ENCODE results near the gene ASIC5.

The ASIC5 gene

GRCh38 chr4:155820887-155821518 is 45.1 kb downstream of the ASIC5 start:
- H3K27ac Mint-ChIP-seq, result no peak overlapping the region

DNA sequence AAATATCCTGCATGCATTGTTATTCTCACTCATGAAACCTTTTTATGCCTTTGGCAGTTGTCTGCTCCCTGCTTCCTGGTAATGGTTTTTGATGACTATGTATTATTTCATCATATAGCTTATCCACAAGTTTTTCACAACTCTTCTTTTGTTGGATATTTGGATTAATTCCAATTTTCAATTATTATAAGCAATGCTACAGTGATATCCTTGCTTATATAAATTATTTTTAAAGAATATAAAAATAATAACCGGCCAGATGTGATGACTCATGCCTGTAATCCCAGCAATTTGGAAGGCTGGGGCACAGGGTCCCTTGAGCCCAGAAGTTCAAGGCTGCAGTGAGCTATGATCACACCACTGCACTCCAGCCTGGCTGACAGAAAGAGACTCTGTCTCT is 47.0 kb downstream of the ASIC5 start:
- H3K27me3 Mint-ChIP-seq (ENCODE audit: low read depth, poor library complexity), result no peaks in the 10 kb centered on the region
- H3K27ac Mint-ChIP-seq, result no peak overlapping the region
- TF ChIP-seq CTCF (IDR thresholded peaks at IDR 0.05), result no peak
- DNase-seq, result no peak
- no peaks in the 10 kb centered on the region for H3K36me3 Mint-ChIP-seq (ENCODE audit: low read depth)
- no peaks in the 10 kb centered on the region for H3K9me3 Mint-ChIP-seq
- H3K4me1 Mint-ChIP-seq, result peaks cover 9% of the 10 kb centered on the region
- H3K4me3 Mint-ChIP-seq, result no peak overlapping the region

More at GRCh38 chr4:155820887-155821518, 45.1 kb downstream of the ASIC5 start:
- H3K4me3 Mint-ChIP-seq, result no peak overlapping the region
- peaks cover 3% of the 10 kb centered on the region for H3K4me1 Mint-ChIP-seq
- no peak for TF ChIP-seq CTCF (IDR thresholded peaks at IDR 0.05)
- DNase-seq, result no peak
- H3K27me3 Mint-ChIP-seq (ENCODE audit: low read depth, poor library complexity), result peaks cover 2% of the 10 kb centered on the region
- no peaks in the 10 kb centered on the region for H3K36me3 Mint-ChIP-seq (ENCODE audit: low read depth)
- no peaks in the 10 kb centered on the region for H3K9me3 Mint-ChIP-seq

- Mint-ChIP-seq H3K27ac (no peak overlapping the region), H3K27me3 (ENCODE audit: low read depth, poor library complexity) (no peaks in the 10 kb centered on the region), H3K4me3 (no peak overlapping the region), H3K36me3 (ENCODE audit: low read depth) (no peaks in the 10 kb centered on the region), H3K4me1 (peaks cover 9% of the 10 kb centered on the region), H3K9me3 (no peaks in the 10 kb centered on the region)
- DNase-seq, result no peak
- TF ChIP-seq CTCF (IDR thresholded peaks at IDR 0.05), result no peak
These were observed 47.4 kb downstream of the ASIC5 start for GRCh38 chr4:155818639-155819038.

- H3K27ac Mint-ChIP-seq, result no peak overlapping the region
- H3K36me3 Mint-ChIP-seq (ENCODE audit: low read depth), result no peaks in the 10 kb centered on the region
- H3K4me1 Mint-ChIP-seq, result peaks cover 10% of the 10 kb centered on the region
- no peaks in the 10 kb centered on the region for H3K27me3 Mint-ChIP-seq (ENCODE audit: low read depth, poor library complexity)
- no peaks in the 10 kb centered on the region for H3K9me3 Mint-ChIP-seq
- no peak for TF ChIP-seq CTCF (IDR thresholded peaks at IDR 0.05)
- no peak for DNase-seq
- no peak overlapping the region for H3K4me3 Mint-ChIP-seq
These were observed 55.0 kb downstream of the ASIC5 start for GRCh38 chr4:155811083-155811482.

- no peak overlapping the region for H3K27ac Mint-ChIP-seq
- no peaks in the 10 kb centered on the region for H3K9me3 Mint-ChIP-seq
- peak; percentile 77 for TF ChIP-seq CTCF (IDR thresholded peaks at IDR 0.05)
- no peaks in the 10 kb centered on the region for H3K36me3 Mint-ChIP-seq (ENCODE audit: low read depth)
- no peak for DNase-seq
- peaks cover 5% of the 10 kb centered on the region for H3K4me1 Mint-ChIP-seq
- H3K4me3 Mint-ChIP-seq, result no peak overlapping the region
- peaks cover 2% of the 10 kb centered on the region for H3K27me3 Mint-ChIP-seq (ENCODE audit: low read depth, poor library complexity)
These were observed 56.2 kb downstream of the ASIC5 start for GRCh38 chr4:155809835-155810234.

DNA sequence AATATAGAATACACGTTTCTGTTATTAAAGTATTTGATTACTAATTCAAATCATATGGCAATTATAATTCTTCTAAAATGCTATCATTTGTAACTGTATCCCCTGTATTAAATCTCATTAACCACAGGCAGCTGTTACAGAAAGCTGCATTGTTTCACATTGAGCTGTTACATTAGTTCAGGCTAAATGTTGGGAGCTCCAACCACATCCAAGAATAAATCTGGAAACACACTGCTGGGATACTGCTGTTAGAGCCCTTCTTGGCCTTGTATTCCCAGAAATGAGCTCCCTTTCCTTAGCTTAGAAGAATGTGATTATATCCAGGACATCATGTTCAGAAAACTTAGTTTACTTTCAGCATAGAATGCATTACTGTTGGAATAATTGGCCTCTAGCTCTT is 59.1 kb downstream of the ASIC5 start:
- no peaks in the 10 kb centered on the region for H3K4me1 Mint-ChIP-seq
- no peak for DNase-seq
- no peak overlapping the region for H3K27ac Mint-ChIP-seq
- no peaks in the 10 kb centered on the region for H3K36me3 Mint-ChIP-seq (ENCODE audit: low read depth)
- peaks cover 5% of the 10 kb centered on the region for H3K27me3 Mint-ChIP-seq (ENCODE audit: low read depth, poor library complexity)
- no peak for TF ChIP-seq CTCF (IDR thresholded peaks at IDR 0.05)
- H3K9me3 Mint-ChIP-seq, result no peaks in the 10 kb centered on the region
- no peak overlapping the region for H3K4me3 Mint-ChIP-seq
